GM21526 (cell line): ENCODE data around the gene EOLA2.
"Not testable (repeated sequence)": the region's sequence is repeated elsewhere in the genome, so short reads cannot be mapped to it uniquely, and the experiment has no call there.

Experiments
- ATAC-seq: cut with Tn5 transposase; IDR thresholded peaks from one replicate; pipeline ENCODE4 v1.9.1; 2021; ENCODE audit warnings: moderate library complexity; ENCODE audit not compliant: unreplicated experiment, low FRiP score

EOLA2 gene

GRCh38 chrX:149938427-149938880 lies at the start of gene EOLA2:
TSS of gene EOLA2 (minus strand) at chrX:149938491. CDS start at chrX:149933874, 4,617 bp downstream.
- peak; percentile 74 for ATAC-seq

GRCh38 chrX:149987613-149988012 lies 49.3 kb upstream of the EOLA2 start:
- ATAC-seq, result no peak

GRCh38 chrX:149984411-149984810 lies 46.1 kb upstream of the EOLA2 start:
- no peak for ATAC-seq

GRCh38 chrX:149982310-149982709 lies 44.0 kb upstream of the EOLA2 start:
- no peak for ATAC-seq

GRCh38 chrX:149979126-149979644 lies 40.9 kb upstream of the EOLA2 start:
- no peak for ATAC-seq

- peak; percentile 90 for ATAC-seq
These were observed 24.8 kb upstream of the EOLA2 start for GRCh38 chrX:149962859-149963757.

- ATAC-seq, result no peak
These were observed 23.7 kb upstream of the EOLA2 start for GRCh38 chrX:149962010-149962409.

- no peak for ATAC-seq
These were observed 23.3 kb upstream of the EOLA2 start for GRCh38 chrX:149961572-149961971.

- no peak for ATAC-seq
These were observed 12.4 kb upstream of the EOLA2 start for GRCh38 chrX:149950681-149951080.

GRCh38 chrX:149949743-149950436 lies 11.6 kb upstream of the EOLA2 start:
- ATAC-seq, result no peak

- ATAC-seq, result no peak
These were observed 9.7 kb upstream of the EOLA2 start for GRCh38 chrX:149948016-149948415.

GRCh38 chrX:149946932-149947331 lies 8.6 kb upstream of the EOLA2 start:
- ATAC-seq, result not testable (repeated sequence)

GRCh38 chrX:149945820-149946219 lies 7.5 kb upstream of the EOLA2 start:
- not testable (repeated sequence) for ATAC-seq

GRCh38 chrX:149945087-149945670 lies 6.9 kb upstream of the EOLA2 start:
- not testable (repeated sequence) for ATAC-seq

GRCh38 chrX:149940674-149941024 lies 2.4 kb upstream of the EOLA2 start:
- ATAC-seq, result not testable (repeated sequence)

- peak; percentile 46 for ATAC-seq
These were observed 1.8 kb upstream of the EOLA2 start for GRCh38 chrX:149939905-149940673.

GRCh38 chrX:149939655-149939904 lies 1.3 kb upstream of the EOLA2 start:
- ATAC-seq, result peak; percentile 7

GRCh38 chrX:149938881-149939654 lies 777 bp upstream of the EOLA2 start:
- ATAC-seq, result no peak

GRCh38 chrX:149937871-149938426 lies 342 bp downstream of the EOLA2 start:
- ATAC-seq, result peak; percentile 0
